ENCODE data around the gene ADCK1.
"Not testable (repeated sequence)": the region's sequence is repeated elsewhere in the genome, so short reads cannot be mapped to it uniquely, and the experiment has no call there.

ADCK1 gene

GRCh38 chr14:77886010-77886409 lies 86.1 kb downstream of the ADCK1 start:
- no peak for DNase-seq
- H3K4me1 Mint-ChIP-seq (ENCODE audit: low read depth) = no peaks in the 10 kb centered on the region
- no peaks in the 10 kb centered on the region for H3K27me3 Mint-ChIP-seq
- H3K9me3 Mint-ChIP-seq = peaks cover 15% of the 10 kb centered on the region
- H3K4me3 Mint-ChIP-seq = no peak overlapping the region
- no peak overlapping the region for H3K27ac Mint-ChIP-seq
- H3K36me3 Mint-ChIP-seq (ENCODE audit: low read depth) = peaks cover 48% of the 10 kb centered on the region

GRCh38 chr14:77888903-77889302 lies 89.0 kb downstream of the ADCK1 start:
- not testable (repeated sequence) for H3K4me3 Mint-ChIP-seq

GRCh38 chr14:77889971-77890442 lies 90.1 kb downstream of the ADCK1 start:
- no peak for DNase-seq
- peaks cover 50% of the 10 kb centered on the region for H3K36me3 Mint-ChIP-seq (ENCODE audit: low read depth)
- H3K4me1 Mint-ChIP-seq (ENCODE audit: low read depth) = no peaks in the 10 kb centered on the region
- no peaks in the 10 kb centered on the region for H3K27me3 Mint-ChIP-seq
- peaks cover 15% of the 10 kb centered on the region for H3K9me3 Mint-ChIP-seq
- H3K27ac Mint-ChIP-seq = no peak overlapping the region
- H3K4me3 Mint-ChIP-seq = no peak overlapping the region

More at GRCh38 chr14:77888903-77889302, 89.0 kb downstream of the ADCK1 start:
- Mint-ChIP-seq H3K36me3 (ENCODE audit: low read depth) (peaks cover 48% of the 10 kb centered on the region), H3K9me3 (peaks cover 15% of the 10 kb centered on the region)
- not testable (repeated sequence) for H3K4me1 Mint-ChIP-seq (ENCODE audit: low read depth); H3K27ac Mint-ChIP-seq; H3K27me3 Mint-ChIP-seq; DNase-seq

GRCh38 chr14:77890873-77891272 lies 91.0 kb downstream of the ADCK1 start:
- peaks cover 15% of the 10 kb centered on the region for H3K9me3 Mint-ChIP-seq
- no peak overlapping the region for H3K4me3 Mint-ChIP-seq
- no peaks in the 10 kb centered on the region for H3K27me3 Mint-ChIP-seq
- peaks cover 51% of the 10 kb centered on the region for H3K36me3 Mint-ChIP-seq (ENCODE audit: low read depth)
- DNase-seq = no peak
- no peak overlapping the region for H3K27ac Mint-ChIP-seq
- no peaks in the 10 kb centered on the region for H3K4me1 Mint-ChIP-seq (ENCODE audit: low read depth)

GRCh38 chr14:77892381-77892871 lies 92.5 kb downstream of the ADCK1 start:
- DNase-seq = no peak
- Mint-ChIP-seq H3K36me3 (ENCODE audit: low read depth) (peaks cover 42% of the 10 kb centered on the region), H3K9me3 (peaks cover 15% of the 10 kb centered on the region), H3K4me3 (no peak overlapping the region), H3K27ac (no peak overlapping the region), H3K4me1 (ENCODE audit: low read depth) (no peaks in the 10 kb centered on the region), H3K27me3 (no peaks in the 10 kb centered on the region)

GRCh38 chr14:77892890-77893484 lies 93.1 kb downstream of the ADCK1 start:
- no peak overlapping the region for H3K27ac Mint-ChIP-seq
- H3K36me3 Mint-ChIP-seq (ENCODE audit: low read depth) = peaks cover 38% of the 10 kb centered on the region
- no peaks in the 10 kb centered on the region for H3K27me3 Mint-ChIP-seq
- no peak for DNase-seq
- no peaks in the 10 kb centered on the region for H3K4me1 Mint-ChIP-seq (ENCODE audit: low read depth)
- H3K4me3 Mint-ChIP-seq = no peak overlapping the region
- H3K9me3 Mint-ChIP-seq = peaks cover 13% of the 10 kb centered on the region

GRCh38 chr14:77897374-77897773 lies 97.5 kb downstream of the ADCK1 start:
- no peak overlapping the region for H3K4me3 Mint-ChIP-seq
- no peaks in the 10 kb centered on the region for H3K4me1 Mint-ChIP-seq (ENCODE audit: low read depth)
- H3K36me3 Mint-ChIP-seq (ENCODE audit: low read depth) = peaks cover 28% of the 10 kb centered on the region
- no peak for DNase-seq
- no peaks in the 10 kb centered on the region for H3K9me3 Mint-ChIP-seq
- no peak overlapping the region for H3K27ac Mint-ChIP-seq
- no peaks in the 10 kb centered on the region for H3K27me3 Mint-ChIP-seq

GRCh38 chr14:77902811-77903210 lies 102.9 kb downstream of the ADCK1 start:
- H3K27ac Mint-ChIP-seq = no peak overlapping the region
- H3K36me3 Mint-ChIP-seq (ENCODE audit: low read depth) = peaks cover 37% of the 10 kb centered on the region
- H3K9me3 Mint-ChIP-seq = no peaks in the 10 kb centered on the region
- no peaks in the 10 kb centered on the region for H3K4me1 Mint-ChIP-seq (ENCODE audit: low read depth)
- H3K4me3 Mint-ChIP-seq = no peak overlapping the region
- H3K27me3 Mint-ChIP-seq = no peaks in the 10 kb centered on the region
- DNase-seq = no peak

GRCh38 chr14:77903221-77903620 lies 103.3 kb downstream of the ADCK1 start:
- H3K36me3 Mint-ChIP-seq (ENCODE audit: low read depth) = peaks cover 37% of the 10 kb centered on the region
- no peak overlapping the region for H3K27ac Mint-ChIP-seq
- no peaks in the 10 kb centered on the region for H3K27me3 Mint-ChIP-seq
- H3K4me3 Mint-ChIP-seq = no peak overlapping the region
- H3K4me1 Mint-ChIP-seq (ENCODE audit: low read depth) = no peaks in the 10 kb centered on the region
- DNase-seq = no peak
- no peaks in the 10 kb centered on the region for H3K9me3 Mint-ChIP-seq

- Mint-ChIP-seq H3K36me3 (ENCODE audit: low read depth) (peaks cover 33% of the 10 kb centered on the region), H3K4me3 (no peak overlapping the region), H3K27me3 (no peaks in the 10 kb centered on the region), H3K27ac (no peak overlapping the region), H3K9me3 (no peaks in the 10 kb centered on the region), H3K4me1 (ENCODE audit: low read depth) (peaks cover 5% of the 10 kb centered on the region)
- no peak for DNase-seq
Observed at GRCh38 chr14:77903937-77904617, 104.2 kb downstream of the ADCK1 start.

GRCh38 chr14:77906446-77906845 lies 106.5 kb downstream of the ADCK1 start:
- Mint-ChIP-seq H3K4me3 (no peak overlapping the region), H3K27me3 (no peaks in the 10 kb centered on the region), H3K9me3 (no peaks in the 10 kb centered on the region), H3K36me3 (ENCODE audit: low read depth) (peaks cover 21% of the 10 kb centered on the region), H3K4me1 (ENCODE audit: low read depth) (peaks cover 5% of the 10 kb centered on the region), H3K27ac (no peak overlapping the region)
- DNase-seq = no peak

GRCh38 chr14:77908847-77909246 lies 108.9 kb downstream of the ADCK1 start:
- H3K27me3 Mint-ChIP-seq = no peaks in the 10 kb centered on the region
- no peak for DNase-seq
- no peak overlapping the region for H3K4me3 Mint-ChIP-seq
- no peaks in the 10 kb centered on the region for H3K9me3 Mint-ChIP-seq
- peaks cover 18% of the 10 kb centered on the region for H3K36me3 Mint-ChIP-seq (ENCODE audit: low read depth)
- H3K4me1 Mint-ChIP-seq (ENCODE audit: low read depth) = peaks cover 5% of the 10 kb centered on the region
- no peak overlapping the region for H3K27ac Mint-ChIP-seq

- Mint-ChIP-seq H3K4me3 (no peak overlapping the region), H3K27ac (no peak overlapping the region), H3K9me3 (no peaks in the 10 kb centered on the region), H3K36me3 (ENCODE audit: low read depth) (peaks cover 23% of the 10 kb centered on the region), H3K4me1 (ENCODE audit: low read depth) (peaks cover 5% of the 10 kb centered on the region), H3K27me3 (no peaks in the 10 kb centered on the region)
- no peak for DNase-seq
Observed at GRCh38 chr14:77909911-77910310, 110.0 kb downstream of the ADCK1 start.

- Mint-ChIP-seq H3K27me3 (no peaks in the 10 kb centered on the region), H3K9me3 (no peaks in the 10 kb centered on the region), H3K4me3 (no peak overlapping the region), H3K27ac (no peak overlapping the region), H3K4me1 (ENCODE audit: low read depth) (peaks cover 5% of the 10 kb centered on the region), H3K36me3 (ENCODE audit: low read depth) (peaks cover 26% of the 10 kb centered on the region)
- no peak for DNase-seq
Observed at GRCh38 chr14:77910506-77910905, 110.6 kb downstream of the ADCK1 start.

GRCh38 chr14:77911356-77911755 lies 111.4 kb downstream of the ADCK1 start:
- H3K36me3 Mint-ChIP-seq (ENCODE audit: low read depth) = peaks cover 18% of the 10 kb centered on the region
- DNase-seq = no peak
- H3K27me3 Mint-ChIP-seq = no peaks in the 10 kb centered on the region
- peaks cover 5% of the 10 kb centered on the region for H3K4me1 Mint-ChIP-seq (ENCODE audit: low read depth)
- H3K27ac Mint-ChIP-seq = no peak overlapping the region
- no peak overlapping the region for H3K4me3 Mint-ChIP-seq
- H3K9me3 Mint-ChIP-seq = no peaks in the 10 kb centered on the region

Measured in activated T-cell treated with anti-CD3 and anti-CD28 coated beads, Interleukin-2, amount 50 U/mL, for 24 hours (primary cell).